H1 (cell line): ENCODE results near the gene PPP2R3B.

Experiments used
- ATF3 ChIP-seq: IDR thresholded peaks from 2 replicates; pipeline ENCODE4 v1.6.1; 2011; ENCODE audit warnings: low read depth, mild to moderate bottlenecking, low read length; ENCODE audit not compliant: insufficient read depth
- CTCF ChIP-seq, 3 experiments: IDR thresholded peaks; 1 replicate in 2 of 3; 2 replicates in 1 of 3; pipeline versions ENCODE4 v1.5.1 to v1.6.1; 2011; ENCODE audit warnings: low read length in 3 of 3, mild to moderate bottlenecking in 3 of 3, inconsistent platforms in 2 of 3, low read depth in 1 of 3, moderate library complexity in 1 of 3; ENCODE audit not compliant: insufficient read depth in 1 of 3; ENCODE audit errors: control extremely low read depth in 1 of 3
- EGR1 ChIP-seq: IDR thresholded peaks from 2 replicates; pipeline ENCODE4 v1.6.1; 2011; ENCODE audit warnings: low read depth, low read length, borderline replicate concordance
- EZH2 ChIP-seq: fragments of 200-600 bp; sonication (generic); IDR thresholded peaks from 2 replicates; pipeline ENCODE4 v1.7.1; 2012; ENCODE audit warnings: low read depth, mild to moderate bottlenecking, moderate library complexity, low read length, inconsistent platforms; ENCODE audit not compliant: severe bottlenecking
- POLR2A ChIP-seq, 2 experiments: IDR thresholded peaks; 1 replicate in 1 of 2; 2 replicates in 1 of 2; pipeline ENCODE4 v1.6.1; 2011; ENCODE audit warnings: low read depth in 2 of 2, low read length in 2 of 2, mild to moderate bottlenecking in 2 of 2; ENCODE audit errors: control extremely low read depth in 1 of 2
- POLR2AphosphoS5 ChIP-seq: IDR thresholded peaks from 2 replicates; pipeline ENCODE4 v1.6.1; 2011; ENCODE audit warnings: low read depth, low read length
- SIN3A ChIP-seq, 2 experiments: IDR thresholded peaks in 1 of 2; conservative IDR thresholded peaks in 1 of 2; 2 replicates each; pipeline ENCODE4 v1.6.1; 2011 to 2012; ENCODE audit warnings: low read length in 2 of 2, improper control_type of control experiment in 1 of 2, low read depth in 1 of 2, mild to moderate bottlenecking in 1 of 2
- TF ChIP-seq, protein P1 (sequence below): IDR thresholded peaks from 2 replicates; pipeline ENCODE4 v1.6.1; 2011; ENCODE audit warnings: low read length, improper control_type of control experiment

DNA sequence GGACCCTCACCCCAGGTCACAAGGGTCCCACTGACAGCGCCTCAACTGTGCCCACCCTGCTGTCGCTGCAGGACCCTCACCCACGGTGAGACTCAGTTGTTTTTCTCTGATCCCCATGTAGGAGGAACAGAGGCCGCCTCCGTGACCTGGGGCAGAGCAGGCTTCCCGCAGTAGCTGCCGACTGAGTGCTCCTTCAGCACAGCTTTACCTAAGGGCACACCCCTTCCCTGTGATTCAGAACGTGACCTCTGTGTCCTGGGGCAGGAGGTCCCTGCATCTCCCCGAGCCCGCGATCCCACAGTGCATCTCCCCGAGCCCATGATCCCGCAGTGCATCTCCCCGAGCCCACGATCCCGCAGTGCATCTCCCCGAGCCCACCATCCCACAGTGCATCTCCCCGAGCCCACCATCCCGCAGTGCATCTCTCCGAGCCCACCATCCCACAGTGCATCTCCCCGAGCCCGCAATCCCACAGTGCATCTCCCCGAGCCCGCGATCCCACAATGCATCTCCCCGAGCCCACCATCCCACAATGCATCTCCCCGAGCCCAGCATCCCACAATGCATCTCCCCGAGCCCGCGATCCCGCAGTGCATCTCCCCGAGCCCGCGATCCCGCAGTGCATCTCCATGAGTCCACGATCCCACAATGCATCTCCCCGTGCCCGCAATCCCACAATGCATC, 23.6 kb downstream of the PPP2R3B start:
- TF ChIP-seq EGR1 = no peak
- no peak for TF ChIP-seq ATF3
- TF ChIP-seq CTCF (IDR thresholded peaks at IDR 0.05; ENCODE audit: control extremely low read depth in 1 of 3, insufficient read depth in 1 of 3, low read depth in 1 of 3, low read length in 3 of 3) = no peak
- TF ChIP-seq SIN3A (conservative IDR thresholded peaks at IDR 0.05 in 1 of 2, IDR thresholded peaks at IDR 0.05 in 1 of 2; ENCODE audit: low read depth in 1 of 2, low read length in 2 of 2) = no peak
- no peak for TF ChIP-seq POLR2AphosphoS5
- no peak for TF ChIP-seq POLR2A (IDR thresholded peaks at IDR 0.05; ENCODE audit: control extremely low read depth in 1 of 2, low read depth in 2 of 2, low read length in 2 of 2)
- TF ChIP-seq, protein P1, sequence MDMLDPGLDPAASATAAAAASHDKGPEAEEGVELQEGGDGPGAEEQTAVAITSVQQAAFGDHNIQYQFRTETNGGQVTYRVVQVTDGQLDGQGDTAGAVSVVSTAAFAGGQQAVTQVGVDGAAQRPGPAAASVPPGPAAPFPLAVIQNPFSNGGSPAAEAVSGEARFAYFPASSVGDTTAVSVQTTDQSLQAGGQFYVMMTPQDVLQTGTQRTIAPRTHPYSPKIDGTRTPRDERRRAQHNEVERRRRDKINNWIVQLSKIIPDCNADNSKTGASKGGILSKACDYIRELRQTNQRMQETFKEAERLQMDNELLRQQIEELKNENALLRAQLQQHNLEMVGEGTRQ = no peak
- no peak for TF ChIP-seq EZH2
